K562 (cell line): ENCODE results near the gene TNIK. TPM values are rescaled to one million over a fixed set of nuclear protein-coding genes. Genes with fewer than 3 reads are reported as not detected.
A peak's percentile ranks its signal among the peaks of the same experiment; 100 is the strongest.

ENCODE experiments used
- BCOR ChIP-seq: fragments of 450-650 bp; IDR thresholded peaks from 2 replicates; pipeline ENCODE4 v1.6.1; 2016
- C11orf30 ChIP-seq: fragments of 450-650 bp; IDR thresholded peaks from 2 replicates; pipeline ENCODE4 v1.6.1; 2016; ENCODE audit warnings: low read depth, mild to moderate bottlenecking
- CAMTA2 ChIP-seq: fragments of 250-450 bp; sonication (Bioruptor Pico); conservative IDR thresholded peaks from 2 replicates; pipeline ENCODE4 v1.5.1; 2022
- DPF2 ChIP-seq: fragments of 450-650 bp; IDR thresholded peaks from 2 replicates; pipeline ENCODE4 v1.6.1; 2016
- ILK ChIP-seq: fragments of 450-650 bp; IDR thresholded peaks from 2 replicates; pipeline ENCODE4 v1.6.1; 2016; ENCODE audit warnings: missing genetic modification characterization, low read depth, mild to moderate bottlenecking, missing compliant biosample characterization, moderate library complexity, borderline replicate concordance
- MAFF ChIP-seq: IDR thresholded peaks from 2 replicates; pipeline ENCODE4 v1.6.1; 2012; ENCODE audit warnings: low read length, improper control_type of control experiment
- NFIC ChIP-seq: fragments of 450-650 bp; IDR thresholded peaks from 2 replicates; pipeline ENCODE4 v1.6.1; 2017; ENCODE audit warnings: mild to moderate bottlenecking, inconsistent platforms
- NR2C2 ChIP-seq, 2 experiments: fragments of 200-800 bp in 1 of 2; sonication (Bioruptor generic) in 1 of 2; sonication (generic) in 1 of 2; formaldehyde crosslinking in 1 of 2; IDR thresholded peaks; 2 replicates each; pipeline versions ENCODE4 v1.6.1 to v1.8.0; 2016 to 2022; ENCODE audit warnings: mild to moderate bottlenecking in 1 of 2, missing compliant biosample characterization in 1 of 2, missing genetic modification characterization in 1 of 2, missing genetic modification reagents in 1 of 2
- SREBF1 ChIP-seq: fragments of 150-350 bp; IDR thresholded peaks from 2 replicates; pipeline ENCODE4 v1.6.1; 2014; ENCODE audit warnings: antibody characterized with exemption, low read depth, low read length, borderline replicate concordance
- ZEB2 ChIP-seq: fragments of 450-650 bp; IDR thresholded peaks from 2 replicates; pipeline ENCODE4 v1.6.1; 2016
- polyA plus RNA-seq, 8 experiments: library from polyadenylated mRNA; depleted of rRNA in 4 of 8; stranded (reverse) in 5 of 8; unstranded in 3 of 8; fragments of >200 nt; fragmentation: Nextera tagmentation in 2 of 8; fragmentation: Illumina TruSeq in 1 of 8; extraction: Ambion mirVana in 2 of 8; extraction: Trizol in 1 of 8; gene quantifications; 2 replicates each; pipeline versions ENCODE4 v1.2.1 to v1.2.3, GENCODE V29; 2011 to 2014; ENCODE audit warnings: inconsistent platforms in 1 of 8, missing spikeins in 1 of 8
- total RNA-seq, 7 experiments: library from RNA; depleted of rRNA in 6 of 7; stranded (reverse); fragments of >200 nt in 6 of 7; fragmentation: Illumina TruSeq in 2 of 7; extraction: Trizol in 2 of 7; gene quantifications; 2 replicates each; pipeline versions ENCODE4 v1.2.1 to v1.2.3, GENCODE V29; 2011 to 2021; ENCODE audit warnings: low replicate concordance in 1 of 7
- TF ChIP-seq, protein P1 (sequence below), 2 experiments: fragments of 450-650 bp; formaldehyde crosslinking in 1 of 2; IDR thresholded peaks; 2 replicates each; pipeline versions ENCODE4 v1.4.0 to v1.6.1; 2014 to 2020; ENCODE audit warnings: mild to moderate bottlenecking in 2 of 2, borderline replicate concordance in 1 of 2, low read depth in 1 of 2
- TF ChIP-seq, protein P2 (sequence below), 2 experiments: fragments of 450-650 bp in 1 of 2; sonication (generic) in 1 of 2; formaldehyde crosslinking in 1 of 2; IDR thresholded peaks in 1 of 2; conservative IDR thresholded peaks in 1 of 2; 2 replicates each; pipeline versions ENCODE4 v1.6.1 to v1.8.1; 2016 to 2023; ENCODE audit warnings: mild to moderate bottlenecking in 2 of 2, moderate library complexity in 2 of 2, inconsistent platforms in 1 of 2, missing genetic modification reagents in 1 of 2
- TF ChIP-seq, protein P3 (sequence below): fragments of 200-800 bp; sonication (Bioruptor generic); IDR thresholded peaks from 2 replicates; pipeline ENCODE4 v1.6.1; 2017; ENCODE audit warnings: missing genetic modification characterization, missing compliant biosample characterization

The TNIK gene
- total and polyA plus RNA-seq, 9 of the 15 experiments (the other 6 are each of a cell fraction or from before 2014, with no cell fraction given) = 6.6 to 39.0 (median 24.7) TPM

DNA sequence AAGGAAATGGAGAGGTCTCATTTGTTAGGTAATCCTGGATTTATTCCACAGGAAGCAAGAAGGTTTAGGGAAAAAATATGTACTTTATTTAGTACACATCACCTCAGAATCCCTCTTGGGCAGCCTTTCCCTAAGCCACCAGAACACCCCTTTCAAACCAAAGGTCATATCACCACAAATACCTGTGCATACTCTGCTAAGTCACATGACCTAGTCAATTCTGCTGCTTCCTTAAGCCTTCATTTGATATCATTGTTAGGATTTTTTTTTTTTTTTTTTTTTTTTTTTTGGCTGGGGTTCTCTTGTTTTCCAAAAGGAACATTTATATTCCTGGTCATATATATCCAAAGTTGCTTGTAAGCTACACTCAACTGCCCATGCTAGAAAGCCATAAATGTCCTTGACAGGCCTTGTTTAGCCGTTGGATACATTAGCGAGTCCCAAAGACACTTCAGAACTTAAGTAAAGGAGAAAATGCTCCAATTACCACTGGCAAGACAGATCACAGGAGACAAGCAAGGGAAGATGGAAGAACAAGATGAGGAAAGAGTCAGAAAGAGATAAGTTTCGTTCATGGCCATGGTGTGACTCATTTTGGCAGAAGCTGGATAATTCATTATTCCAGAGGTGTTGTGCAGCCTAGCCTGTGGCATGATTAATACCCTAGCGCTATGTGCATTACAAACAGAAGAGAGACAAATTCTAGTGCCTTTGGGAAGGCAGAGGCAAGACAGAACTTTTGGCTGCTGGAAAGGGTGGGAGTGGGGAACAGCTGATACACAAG lies 278.1 kb downstream of the TNIK start (continued):
- TF ChIP-seq, protein P1, sequence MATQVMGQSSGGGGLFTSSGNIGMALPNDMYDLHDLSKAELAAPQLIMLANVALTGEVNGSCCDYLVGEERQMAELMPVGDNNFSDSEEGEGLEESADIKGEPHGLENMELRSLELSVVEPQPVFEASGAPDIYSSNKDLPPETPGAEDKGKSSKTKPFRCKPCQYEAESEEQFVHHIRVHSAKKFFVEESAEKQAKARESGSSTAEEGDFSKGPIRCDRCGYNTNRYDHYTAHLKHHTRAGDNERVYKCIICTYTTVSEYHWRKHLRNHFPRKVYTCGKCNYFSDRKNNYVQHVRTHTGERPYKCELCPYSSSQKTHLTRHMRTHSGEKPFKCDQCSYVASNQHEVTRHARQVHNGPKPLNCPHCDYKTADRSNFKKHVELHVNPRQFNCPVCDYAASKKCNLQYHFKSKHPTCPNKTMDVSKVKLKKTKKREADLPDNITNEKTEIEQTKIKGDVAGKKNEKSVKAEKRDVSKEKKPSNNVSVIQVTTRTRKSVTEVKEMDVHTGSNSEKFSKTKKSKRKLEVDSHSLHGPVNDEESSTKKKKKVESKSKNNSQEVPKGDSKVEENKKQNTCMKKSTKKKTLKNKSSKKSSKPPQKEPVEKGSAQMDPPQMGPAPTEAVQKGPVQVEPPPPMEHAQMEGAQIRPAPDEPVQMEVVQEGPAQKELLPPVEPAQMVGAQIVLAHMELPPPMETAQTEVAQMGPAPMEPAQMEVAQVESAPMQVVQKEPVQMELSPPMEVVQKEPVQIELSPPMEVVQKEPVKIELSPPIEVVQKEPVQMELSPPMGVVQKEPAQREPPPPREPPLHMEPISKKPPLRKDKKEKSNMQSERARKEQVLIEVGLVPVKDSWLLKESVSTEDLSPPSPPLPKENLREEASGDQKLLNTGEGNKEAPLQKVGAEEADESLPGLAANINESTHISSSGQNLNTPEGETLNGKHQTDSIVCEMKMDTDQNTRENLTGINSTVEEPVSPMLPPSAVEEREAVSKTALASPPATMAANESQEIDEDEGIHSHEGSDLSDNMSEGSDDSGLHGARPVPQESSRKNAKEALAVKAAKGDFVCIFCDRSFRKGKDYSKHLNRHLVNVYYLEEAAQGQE (IDR thresholded peaks at IDR 0.05; ENCODE audit: borderline replicate concordance) = no peak
- TF ChIP-seq, protein P1 (CRISPR knock-in tag; IDR thresholded peaks at IDR 0.05; ENCODE audit: low read depth) = no peak
- peak; percentile 24; the same call in 1 of the 2 replicates for TF ChIP-seq NFIC
- no peak for TF ChIP-seq BCOR
- no peak for TF ChIP-seq C11orf30
- no peak for TF ChIP-seq ZEB2
- no peak for TF ChIP-seq CAMTA2 (CRISPR knock-in tag)
- TF ChIP-seq MAFF = no peak
- no peak for TF ChIP-seq ILK (tag)
- TF ChIP-seq, protein P2, sequence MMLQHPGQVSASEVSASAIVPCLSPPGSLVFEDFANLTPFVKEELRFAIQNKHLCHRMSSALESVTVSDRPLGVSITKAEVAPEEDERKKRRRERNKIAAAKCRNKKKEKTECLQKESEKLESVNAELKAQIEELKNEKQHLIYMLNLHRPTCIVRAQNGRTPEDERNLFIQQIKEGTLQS (IDR thresholded peaks at IDR 0.05) = peak; percentile 81
- TF ChIP-seq, protein P2 (CRISPR knock-in tag; conservative IDR thresholded peaks at IDR 0.05) = no peak
- TF ChIP-seq SREBF1 = no peak
- no peak for TF ChIP-seq NR2C2 (CRISPR knock-in tag; IDR thresholded peaks at IDR 0.05)
- TF ChIP-seq NR2C2 (tag; IDR thresholded peaks at IDR 0.05) = no peak
- TF ChIP-seq DPF2 = peak; percentile 76
- TF ChIP-seq, protein P3, sequence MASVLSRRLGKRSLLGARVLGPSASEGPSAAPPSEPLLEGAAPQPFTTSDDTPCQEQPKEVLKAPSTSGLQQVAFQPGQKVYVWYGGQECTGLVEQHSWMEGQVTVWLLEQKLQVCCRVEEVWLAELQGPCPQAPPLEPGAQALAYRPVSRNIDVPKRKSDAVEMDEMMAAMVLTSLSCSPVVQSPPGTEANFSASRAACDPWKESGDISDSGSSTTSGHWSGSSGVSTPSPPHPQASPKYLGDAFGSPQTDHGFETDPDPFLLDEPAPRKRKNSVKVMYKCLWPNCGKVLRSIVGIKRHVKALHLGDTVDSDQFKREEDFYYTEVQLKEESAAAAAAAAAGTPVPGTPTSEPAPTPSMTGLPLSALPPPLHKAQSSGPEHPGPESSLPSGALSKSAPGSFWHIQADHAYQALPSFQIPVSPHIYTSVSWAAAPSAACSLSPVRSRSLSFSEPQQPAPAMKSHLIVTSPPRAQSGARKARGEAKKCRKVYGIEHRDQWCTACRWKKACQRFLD = peak; percentile 57
